Kidney (tissue), 14 donors: ENCODE measurements around the gene PRDM16. TPM values are rescaled to one million over a fixed set of nuclear protein-coding genes. Genes with fewer than 3 reads are reported as not detected.
A peak's percentile ranks its signal among the peaks of the same experiment; 100 is the strongest.

Experiments used
- DNase-seq, 5 donors: peaks; one replicate each; pipeline ENCODE4 v3.0.0-alpha.2; 2013 to 2020
- FAIRE-seq: peaks from 2 replicates; lab custom pipeline; 2012; peaks lifted over from hg19 to GRCh38; lab: Jason Lieb, UNC
- H3K27ac ChIP-seq, 2 donors: one replicate each; pipeline ENCODE4 v1.7.0; 2013; ENCODE audit warnings: low read depth in 2 of 2, low read length in 2 of 2, inconsistent platforms in 1 of 2
- H3K27me3 ChIP-seq: one replicate; pipeline ENCODE4 v1.7.1; 2013; ENCODE audit warnings: low read length, inconsistent platforms; ENCODE audit not compliant: control insufficient read depth, insufficient read depth
- H3K36me3 ChIP-seq, 3 donors: one replicate each; pipeline versions ENCODE4 v1.7.0 to v1.7.1; 2013; ENCODE audit warnings: low read length in 3 of 3, control low read depth in 1 of 3, inconsistent platforms in 1 of 3; ENCODE audit not compliant: insufficient read depth in 3 of 3, control insufficient read depth in 2 of 3
- H3K4me1 ChIP-seq, 3 donors: one replicate each; pipeline versions ENCODE4 v1.7.0 to v1.7.1; 2013; ENCODE audit warnings: low read length in 3 of 3, inconsistent platforms in 1 of 3, low read depth in 1 of 3; ENCODE audit not compliant: control insufficient read depth in 2 of 3, insufficient read depth in 2 of 3
- H3K4me3 ChIP-seq, 3 donors: one replicate each; pipeline versions ENCODE4 v1.7.0 to v1.8.1; 2013; ENCODE audit warnings: low read length in 3 of 3, control low read depth in 1 of 3, inconsistent platforms in 1 of 3
- H3K9ac ChIP-seq, 3 donors: one replicate each; pipeline versions ENCODE4 v1.7.0 to v1.7.1; 2013; ENCODE audit warnings: low read length in 3 of 3, control low read depth in 1 of 3, inconsistent platforms in 1 of 3
- H3K9me3 ChIP-seq, 3 donors: one replicate each; pipeline versions ENCODE4 v1.7.0 to v1.7.1; 2013; ENCODE audit warnings: low read length in 3 of 3, control low read depth in 1 of 3, inconsistent platforms in 1 of 3; ENCODE audit not compliant: control insufficient read depth in 2 of 3, insufficient read depth in 1 of 3
- intact Hi-C: fragments of 100-400 bp; cut with DNase I; formaldehyde crosslinking; loops from one replicate; pipeline ENCODE4 v1.11.1; 2022
- polyA plus RNA-seq: library from polyadenylated mRNA; stranded (reverse); fragments of 350-450 nt; fragmentation: Illumina TruSeq; extraction: RNeasy Lipid Tissue Mini Kit (QIAGEN cat#74804); gene quantifications from one replicate; pipeline ENCODE4 v1.2.3, GENCODE V29; 2014; ENCODE audit warnings: low read depth, low replicate concordance; ENCODE audit not compliant: insufficient read depth
- total RNA-seq: library from RNA; stranded (reverse); fragmentation: NEBNext Ultra II Directional; extraction: Animal tissue kit (Norgen Biotek cat#: 25700); gene quantifications from one replicate; pipeline ENCODE4 v1.2.1, GENCODE V29; 2021
- TF ChIP-seq, protein P1 (sequence below): IDR thresholded peaks from 3 replicates; pipeline ENCODE4 v1.5.1; 2012; ENCODE audit warnings: mild to moderate bottlenecking, moderate library complexity, borderline replicate concordance; ENCODE audit not compliant: insufficient read depth; ENCODE audit errors: extremely low read depth
- donor health status: control.
- donor health status: control.
- donor health status: control.
- donor health status: control.
- donor health status: control.
- donor health status: DM: yes; HTN: yes; CAD: no.
- donor health status: Normal renal cell carcinoma (clear cell type).

Gene PRDM16
- total and polyA plus RNA-seq, 2 donors from 2014 or later = 3.0 to 21.9 TPM

DNA sequence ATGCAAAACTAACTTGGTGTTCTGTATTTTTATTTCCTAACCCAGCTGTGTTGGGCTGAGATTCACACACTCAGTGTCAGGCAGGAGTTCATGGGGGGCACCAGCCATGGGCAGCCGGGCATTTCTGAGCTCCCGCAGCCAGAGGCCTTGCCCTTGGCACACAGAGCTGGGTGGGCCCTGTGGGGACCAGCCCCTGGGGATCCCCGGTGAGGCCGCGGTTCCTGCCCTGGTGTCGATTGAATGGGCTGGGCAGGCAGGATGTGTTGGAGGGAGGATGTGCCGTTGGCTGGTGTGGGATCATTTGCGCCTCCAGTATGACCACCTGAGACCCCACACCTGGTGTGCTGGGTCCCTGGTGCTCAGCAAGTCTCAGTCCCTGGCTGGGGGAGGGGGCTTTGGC, 91.0 kb downstream of the PRDM16 start:
- H3K4me1 ChIP-seq = peaks cover 0 to 10% (median 8%) of the 10 kb centered on the region in 3 donors
- H3K27ac ChIP-seq = no peak overlapping the region
- H3K36me3 ChIP-seq = no peaks in the 10 kb centered on the region
- FAIRE-seq = no peak
- TF ChIP-seq, protein P1, sequence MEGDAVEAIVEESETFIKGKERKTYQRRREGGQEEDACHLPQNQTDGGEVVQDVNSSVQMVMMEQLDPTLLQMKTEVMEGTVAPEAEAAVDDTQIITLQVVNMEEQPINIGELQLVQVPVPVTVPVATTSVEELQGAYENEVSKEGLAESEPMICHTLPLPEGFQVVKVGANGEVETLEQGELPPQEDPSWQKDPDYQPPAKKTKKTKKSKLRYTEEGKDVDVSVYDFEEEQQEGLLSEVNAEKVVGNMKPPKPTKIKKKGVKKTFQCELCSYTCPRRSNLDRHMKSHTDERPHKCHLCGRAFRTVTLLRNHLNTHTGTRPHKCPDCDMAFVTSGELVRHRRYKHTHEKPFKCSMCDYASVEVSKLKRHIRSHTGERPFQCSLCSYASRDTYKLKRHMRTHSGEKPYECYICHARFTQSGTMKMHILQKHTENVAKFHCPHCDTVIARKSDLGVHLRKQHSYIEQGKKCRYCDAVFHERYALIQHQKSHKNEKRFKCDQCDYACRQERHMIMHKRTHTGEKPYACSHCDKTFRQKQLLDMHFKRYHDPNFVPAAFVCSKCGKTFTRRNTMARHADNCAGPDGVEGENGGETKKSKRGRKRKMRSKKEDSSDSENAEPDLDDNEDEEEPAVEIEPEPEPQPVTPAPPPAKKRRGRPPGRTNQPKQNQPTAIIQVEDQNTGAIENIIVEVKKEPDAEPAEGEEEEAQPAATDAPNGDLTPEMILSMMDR = no peak
- intact Hi-C loops = no loop called here
- DNase-seq = no peak
- no peak overlapping the region for H3K4me3 ChIP-seq
- no peaks in the 10 kb centered on the region for H3K9me3 ChIP-seq
- no peak overlapping the region for H3K9ac ChIP-seq
- H3K27me3 ChIP-seq = peaks cover 2% of the 10 kb centered on the region

DNA sequence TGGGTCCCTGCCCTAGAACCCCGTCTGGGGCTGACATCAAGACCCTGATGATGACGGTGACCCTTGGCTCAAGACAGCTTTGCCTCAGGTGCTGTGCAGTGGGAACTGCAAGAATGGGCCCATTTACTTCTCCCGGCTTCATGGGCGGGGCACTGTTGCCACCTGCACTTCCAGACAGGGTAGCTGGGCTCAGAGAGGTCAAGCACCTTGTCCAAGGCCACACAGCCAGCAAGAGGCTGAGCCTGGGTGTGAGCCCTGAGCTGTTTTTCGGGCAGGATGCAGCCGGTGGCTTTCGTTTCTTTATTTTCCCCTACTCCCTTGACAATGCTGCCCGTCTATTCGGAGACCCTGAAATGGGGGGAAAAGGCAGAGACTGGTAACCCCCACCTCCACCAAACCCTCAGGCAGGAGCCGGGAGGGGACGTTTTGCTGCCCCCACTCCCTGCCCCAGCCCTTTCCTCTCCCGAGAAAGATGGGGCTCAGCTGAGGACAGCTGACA, 91.7 kb downstream of the PRDM16 start:
- Histone ChIP-seq H3K27ac (peak overlapping the region; percentile 69 to 76), H3K4me1 (peaks cover 0 to 8% (median 8%) of the 10 kb centered on the region in 3 donors), H3K9ac (peak overlapping the region in 1 of 3 donors; percentile 26), H3K9me3 (no peaks in the 10 kb centered on the region), H3K4me3 (no peak overlapping the region), H3K27me3 (peaks cover 2% of the 10 kb centered on the region), H3K36me3 (no peaks in the 10 kb centered on the region)
- FAIRE-seq (no peak), DNase-seq (no peak)
- intact Hi-C loops = no loop called here
- TF ChIP-seq, protein P1 = no peak

DNA sequence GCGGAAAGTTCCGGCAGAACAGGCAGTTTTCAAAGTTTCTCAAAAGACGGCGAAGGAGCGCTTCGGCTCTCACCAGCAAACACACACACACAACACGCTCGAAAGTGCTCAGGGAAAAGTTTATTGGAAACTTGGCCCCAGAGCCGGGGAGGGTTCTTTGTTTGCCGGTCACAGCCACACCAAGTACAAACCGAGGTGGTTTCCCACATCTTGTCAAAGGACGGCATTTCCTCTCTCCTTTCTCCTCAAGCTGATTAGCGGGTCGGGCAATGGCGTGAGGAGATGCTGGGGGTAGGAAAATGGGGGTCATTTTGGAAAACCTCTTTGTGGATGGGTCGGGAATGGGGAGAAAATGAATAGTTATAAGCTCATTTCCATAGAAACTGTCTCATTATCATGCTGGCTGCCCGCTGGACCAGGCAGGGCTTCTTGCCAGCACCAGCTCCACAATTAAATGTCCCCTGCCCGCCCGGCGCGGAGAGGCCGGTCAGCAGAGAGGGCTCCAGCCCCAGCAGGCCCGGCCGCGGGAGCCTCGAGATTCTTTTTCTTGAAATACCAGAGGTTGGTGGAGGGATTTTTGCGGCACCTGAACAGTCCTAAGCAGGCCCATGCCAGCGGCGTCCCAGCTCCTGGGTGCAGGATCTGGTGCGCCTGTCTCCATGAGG, 92.3 kb downstream of the PRDM16 start:
- Histone ChIP-seq H3K9me3 (no peaks in the 10 kb centered on the region), H3K36me3 (no peaks in the 10 kb centered on the region), H3K4me3 (no peak overlapping the region), H3K27me3 (peaks cover 2% of the 10 kb centered on the region), H3K4me1 (peaks cover 0 to 6% (median 1%) of the 10 kb centered on the region in 3 donors), H3K27ac (peak overlapping the region; percentile 69 to 76), H3K9ac (peak overlapping the region in 1 of 3 donors; percentile 26)
- intact Hi-C loops = no loop called here
- FAIRE-seq (no peak), DNase-seq (no peak)
- TF ChIP-seq, protein P1 = no peak
